HG02623 (cell line): ENCODE results near the gene CAPN12.

Source experiments
- ATAC-seq: cut with Tn5 transposase; IDR thresholded peaks from one replicate; pipeline ENCODE4 v1.9.1; 2021; ENCODE audit warnings: moderate library complexity; ENCODE audit not compliant: unreplicated experiment

CAPN12 gene

GRCh38 chr19:38682872-38683392 is 61.3 kb downstream of the CAPN12 start:
- ATAC-seq: no peak

DNA sequence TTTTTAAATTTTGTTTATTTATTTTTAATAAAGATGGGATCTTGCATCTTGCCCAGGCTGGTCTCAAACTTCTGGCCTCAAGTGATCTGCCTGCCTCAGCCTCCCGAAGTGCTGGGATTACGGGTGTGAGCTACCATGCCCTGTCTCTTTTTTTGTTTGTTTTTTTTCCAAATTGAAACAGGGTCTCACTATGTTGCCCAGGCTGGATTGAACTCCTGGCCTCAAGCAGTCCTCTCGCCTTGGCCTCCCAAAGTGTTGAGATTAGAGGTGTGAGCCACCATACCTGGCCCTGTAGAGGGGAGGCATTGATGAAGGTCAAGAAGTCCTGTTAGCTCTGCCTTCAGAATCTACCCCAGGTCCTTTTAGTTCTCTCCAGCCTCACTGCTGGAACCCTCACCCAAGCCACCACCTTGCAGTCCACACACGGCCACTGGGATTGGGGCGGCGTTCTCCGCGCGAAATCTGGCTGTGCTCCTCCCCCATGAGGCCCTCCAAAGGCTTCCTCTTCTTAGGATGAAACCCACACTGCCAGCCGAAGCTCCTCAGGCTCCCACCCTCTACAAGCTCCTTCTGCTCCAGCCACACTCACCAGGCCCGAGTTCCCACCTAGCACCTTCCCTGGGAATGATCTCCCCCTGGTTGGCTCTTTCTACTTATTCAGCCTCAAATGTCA is 61.9 kb downstream of the CAPN12 start:
- no peak for ATAC-seq
